ENCODE data around the gene ARMH3. TPM values are rescaled to one million over a fixed set of nuclear protein-coding genes. Genes with fewer than 3 reads are reported as not detected.
"Not testable (repeated sequence)": the region's sequence is repeated elsewhere in the genome, so short reads cannot be mapped to it uniquely, and the experiment has no call there.

ARMH3 gene
- total and polyA plus RNA-seq, 7 experiments from 2014 or later = 19.7 to 34.0 (median 27.6) TPM

- H3K4me1 ChIP-seq (ENCODE audit: control insufficient read depth in 2 of 2, insufficient read depth in 2 of 2, low read length in 2 of 2); H3K4me3 Mint-ChIP-seq; H3K4me3 ChIP-seq (ENCODE audit: low read length); ATAC-seq; POLR2A ChIA-PET; H3K9me3 ChIP-seq (ENCODE audit: control insufficient read depth in 2 of 3, low read length in 3 of 3); H3K4me1 Mint-ChIP-seq; H3K27me3 Mint-ChIP-seq; H3K9me3 Mint-ChIP-seq; CTCF ChIA-PET; H3K27ac ChIP-seq (ENCODE audit: low read depth, low read length); DNase-seq; intact Hi-C loops (cut with micrococcal nuclease); H3K27ac Mint-ChIP-seq; H3K27me3 ChIP-seq (ENCODE audit: control insufficient read depth in 2 of 2, insufficient read depth in 2 of 2, low read length in 2 of 2): not testable (repeated sequence)
- peaks cover 5 to 47% (median 23%) of the 10 kb centered on the region in 5 donors for H3K36me3 Mint-ChIP-seq
- peaks cover 0 to 40% (median 0%) of the 10 kb centered on the region in 3 experiments for H3K36me3 ChIP-seq (ENCODE audit: control insufficient read depth in 2 of 3, insufficient read depth in 3 of 3, low read length in 3 of 3)
Observed at GRCh38 chr10:102035807-102036206, 20.2 kb downstream of the ARMH3 start.

GRCh38 chr10:102033787-102034186 is 22.2 kb downstream of the ARMH3 start:
- no peak overlapping the region for H3K4me3 Mint-ChIP-seq
- CTCF ChIA-PET = interaction anchor here (0.5 to 0.6 kb wide), 2 partner anchors 8 to 72 kb away, joined by 3 read pairs; no protein-coding TSS in a partner anchor

GRCh38 chr10:102027261-102027660 is 28.7 kb downstream of the ARMH3 start:
- no peaks in the 10 kb centered on the region for H3K9me3 Mint-ChIP-seq
- Histone ChIP-seq H3K4me1 (ENCODE audit: control insufficient read depth in 2 of 2, insufficient read depth in 2 of 2, low read length in 2 of 2) (no peaks in the 10 kb centered on the region), H3K27ac (ENCODE audit: low read depth, low read length) (no peak overlapping the region), H3K4me3 (ENCODE audit: low read length) (no peak overlapping the region), H3K36me3 (ENCODE audit: control insufficient read depth in 2 of 3, insufficient read depth in 3 of 3, low read length in 3 of 3) (peaks cover 0 to 70% (median 2%) of the 10 kb centered on the region in 3 experiments), H3K27me3 (ENCODE audit: control insufficient read depth in 2 of 2, insufficient read depth in 2 of 2, low read length in 2 of 2) (no peaks in the 10 kb centered on the region), H3K9me3 (ENCODE audit: control insufficient read depth in 2 of 3, low read length in 3 of 3) (no peaks in the 10 kb centered on the region)
- ATAC-seq = no peak
- POLR2A ChIA-PET = no interaction called here
- peak overlapping the region in 2 of 9 donors; percentile 34 to 88 for H3K27ac Mint-ChIP-seq
- H3K4me3 Mint-ChIP-seq = no peak overlapping the region
- CTCF ChIA-PET = interaction anchor here (0.6 to 0.7 kb wide), 2 partner anchors 11 to 31 kb away, joined by 3 to 6 read pairs; no protein-coding TSS in a partner anchor
- H3K36me3 Mint-ChIP-seq = peaks cover 8 to 49% (median 18%) of the 10 kb centered on the region in 5 donors
- intact Hi-C loops (cut with micrococcal nuclease) = no loop called here
- DNase-seq = no peak
- no peaks in the 10 kb centered on the region for H3K4me1 Mint-ChIP-seq
- H3K27me3 Mint-ChIP-seq = no peaks in the 10 kb centered on the region

More at GRCh38 chr10:102033787-102034186, 22.2 kb downstream of the ARMH3 start:
- peaks cover 5 to 47% (median 20%) of the 10 kb centered on the region in 5 donors for H3K36me3 Mint-ChIP-seq
- Histone ChIP-seq H3K9me3 (ENCODE audit: control insufficient read depth in 2 of 3, low read length in 3 of 3) (no peaks in the 10 kb centered on the region), H3K4me3 (ENCODE audit: low read length) (no peak overlapping the region), H3K36me3 (ENCODE audit: control insufficient read depth in 2 of 3, insufficient read depth in 3 of 3, low read length in 3 of 3) (peaks cover 0 to 44% (median 0%) of the 10 kb centered on the region in 3 experiments), H3K27ac (ENCODE audit: low read depth, low read length) (no peak overlapping the region), H3K27me3 (ENCODE audit: control insufficient read depth in 2 of 2, insufficient read depth in 2 of 2, low read length in 2 of 2) (no peaks in the 10 kb centered on the region), H3K4me1 (ENCODE audit: control insufficient read depth in 2 of 2, insufficient read depth in 2 of 2, low read length in 2 of 2) (no peaks in the 10 kb centered on the region)
- H3K4me1 Mint-ChIP-seq = peaks cover 0 to 2% (median 0%) of the 10 kb centered on the region in 7 donors
- no peak overlapping the region for H3K27ac Mint-ChIP-seq
- POLR2A ChIA-PET = no interaction called here
- intact Hi-C loops (cut with micrococcal nuclease) = no loop called here
- no peaks in the 10 kb centered on the region for H3K27me3 Mint-ChIP-seq
- no peak for ATAC-seq
- no peak for DNase-seq
- peaks cover 0 to 1% (median 0%) of the 10 kb centered on the region in 11 donors for H3K9me3 Mint-ChIP-seq

- peaks cover 0 to 65% (median 2%) of the 10 kb centered on the region in 3 experiments for H3K36me3 ChIP-seq (ENCODE audit: control insufficient read depth in 2 of 3, insufficient read depth in 3 of 3, low read length in 3 of 3)
- intact Hi-C loops (cut with micrococcal nuclease) = no loop called here
- peaks cover 8 to 49% (median 22%) of the 10 kb centered on the region in 5 donors for H3K36me3 Mint-ChIP-seq
Observed at GRCh38 chr10:102024799-102025198, 31.2 kb downstream of the ARMH3 start.

GRCh38 chr10:102020938-102021337 is 35.0 kb downstream of the ARMH3 start:
- H3K27me3 ChIP-seq (ENCODE audit: control insufficient read depth in 2 of 2, insufficient read depth in 2 of 2, low read length in 2 of 2) = no peaks in the 10 kb centered on the region
- Mint-ChIP-seq H3K9me3 (peaks cover 0 to 4% (median 0%) of the 10 kb centered on the region in 11 donors), H3K27me3 (no peaks in the 10 kb centered on the region), H3K27ac (no peak overlapping the region), H3K36me3 (peaks cover 12 to 38% (median 22%) of the 10 kb centered on the region in 5 donors), H3K4me3 (no peak overlapping the region), H3K4me1 (peaks cover 0 to 4% (median 0%) of the 10 kb centered on the region in 7 donors)
- CTCF ChIA-PET = interaction anchor here (0.6 kb wide), 1 partner anchor 1134 kb away, joined by 3 read pairs; no protein-coding TSS in a partner anchor
- no peak for DNase-seq
- intact Hi-C loops (cut with micrococcal nuclease) = no loop called here
- no peak overlapping the region for H3K27ac ChIP-seq (ENCODE audit: low read depth, low read length)
- H3K4me1 ChIP-seq (ENCODE audit: control insufficient read depth in 2 of 2, insufficient read depth in 2 of 2, low read length in 2 of 2) = no peaks in the 10 kb centered on the region
- ATAC-seq = no peak
- no peak overlapping the region for H3K4me3 ChIP-seq (ENCODE audit: low read length)
- no peaks in the 10 kb centered on the region for H3K9me3 ChIP-seq (ENCODE audit: control insufficient read depth in 2 of 3, low read length in 3 of 3)
- peaks cover 2 to 52% (median 5%) of the 10 kb centered on the region in 3 experiments for H3K36me3 ChIP-seq (ENCODE audit: control insufficient read depth in 2 of 3, insufficient read depth in 3 of 3, low read length in 3 of 3)
- POLR2A ChIA-PET = interaction anchor here (0.7 kb wide), 1 partner anchor 419 kb away, joined by 3 read pairs; no protein-coding TSS in a partner anchor

More at GRCh38 chr10:102024799-102025198, 31.2 kb downstream of the ARMH3 start:
- Mint-ChIP-seq H3K9me3 (peaks cover 0 to 4% (median 0%) of the 10 kb centered on the region in 11 donors), H3K4me3 (no peak overlapping the region), H3K4me1 (peaks cover 0 to 4% (median 0%) of the 10 kb centered on the region in 7 donors), H3K27ac (peak overlapping the region in 1 of 9 donors; percentile 3), H3K27me3 (no peaks in the 10 kb centered on the region)
- H3K4me3 ChIP-seq (ENCODE audit: low read length) = no peak overlapping the region
- DNase-seq (no peak), ATAC-seq (peak; percentile 16)
- no peaks in the 10 kb centered on the region for H3K9me3 ChIP-seq (ENCODE audit: control insufficient read depth in 2 of 3, low read length in 3 of 3)
- H3K27me3 ChIP-seq (ENCODE audit: control insufficient read depth in 2 of 2, insufficient read depth in 2 of 2, low read length in 2 of 2) = no peaks in the 10 kb centered on the region
- no peak overlapping the region for H3K27ac ChIP-seq (ENCODE audit: low read depth, low read length)
- ChIA-PET POLR2A (interaction anchor here (0.7 kb wide), 1 partner anchor 42 kb away, joined by 3 read pairs; no protein-coding TSS in a partner anchor), CTCF (no interaction called here)
- H3K4me1 ChIP-seq (ENCODE audit: control insufficient read depth in 2 of 2, insufficient read depth in 2 of 2, low read length in 2 of 2) = no peaks in the 10 kb centered on the region

- DNase-seq (no peak), ATAC-seq (no peak)
- Mint-ChIP-seq H3K4me1 (peaks cover 0 to 4% (median 0%) of the 10 kb centered on the region in 7 donors), H3K27ac (peak overlapping the region in 1 of 9 donors; percentile 9), H3K4me3 (no peak overlapping the region), H3K27me3 (no peaks in the 10 kb centered on the region), H3K9me3 (peaks cover 0 to 4% (median 0%) of the 10 kb centered on the region in 11 donors), H3K36me3 (peaks cover 11 to 32% (median 22%) of the 10 kb centered on the region in 5 donors)
- no peaks in the 10 kb centered on the region for H3K9me3 ChIP-seq (ENCODE audit: control insufficient read depth in 2 of 3, low read length in 3 of 3)
- CTCF ChIA-PET = interaction anchor here (1.2 kb wide), 1 partner anchor 56 kb away, joined by 4 read pairs; no protein-coding TSS in a partner anchor
- intact Hi-C loops (cut with micrococcal nuclease) = no loop called here
- peaks cover 0 to 46% (median 5%) of the 10 kb centered on the region in 3 experiments for H3K36me3 ChIP-seq (ENCODE audit: control insufficient read depth in 2 of 3, insufficient read depth in 3 of 3, low read length in 3 of 3)
- no peaks in the 10 kb centered on the region for H3K27me3 ChIP-seq (ENCODE audit: control insufficient read depth in 2 of 2, insufficient read depth in 2 of 2, low read length in 2 of 2)
- no peaks in the 10 kb centered on the region for H3K4me1 ChIP-seq (ENCODE audit: control insufficient read depth in 2 of 2, insufficient read depth in 2 of 2, low read length in 2 of 2)
- POLR2A ChIA-PET = interaction anchor here (1.1 kb wide), 1 partner anchor 55 kb away, joined by 3 read pairs; no protein-coding TSS in a partner anchor
- no peak overlapping the region for H3K27ac ChIP-seq (ENCODE audit: low read depth, low read length)
- H3K4me3 ChIP-seq (ENCODE audit: low read length) = no peak overlapping the region
Observed at GRCh38 chr10:102017295-102017694, 38.7 kb downstream of the ARMH3 start.
